GM19372 (cell line): ENCODE measurements around the gene POU6F2.

Experiments used
- ATAC-seq: cut with Tn5 transposase; IDR thresholded peaks from one replicate; pipeline ENCODE4 v1.9.1; 2021; ENCODE audit warnings: mild to moderate bottlenecking, low read depth, moderate library complexity; ENCODE audit not compliant: unreplicated experiment

POU6F2 gene

GRCh38 chr7:39102234-39102633 is 124.5 kb downstream of the POU6F2 start:
- no peak for ATAC-seq

- ATAC-seq: no peak
Measured at GRCh38 chr7:39105720-39106119, 128.0 kb downstream of the POU6F2 start.

DNA sequence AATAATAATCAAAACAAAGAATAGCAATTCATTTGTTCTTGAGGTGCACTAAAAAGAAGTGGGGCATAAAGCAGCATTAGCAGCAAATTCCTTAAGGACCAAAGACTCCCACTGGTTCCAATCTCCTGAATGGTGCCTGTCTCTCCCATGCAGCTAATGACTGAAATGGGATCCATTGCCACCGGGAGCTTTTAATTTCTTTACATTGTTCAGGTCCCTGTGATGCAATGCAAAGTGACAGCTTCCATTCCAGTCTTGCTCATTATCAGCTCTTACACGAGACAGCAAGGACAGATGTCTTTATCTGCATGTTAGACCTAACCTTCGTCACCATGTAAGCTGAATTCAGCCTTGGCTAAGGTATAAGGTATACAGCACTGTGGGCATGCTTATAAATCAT is 148.1 kb downstream of the POU6F2 start:
- no peak for ATAC-seq

DNA sequence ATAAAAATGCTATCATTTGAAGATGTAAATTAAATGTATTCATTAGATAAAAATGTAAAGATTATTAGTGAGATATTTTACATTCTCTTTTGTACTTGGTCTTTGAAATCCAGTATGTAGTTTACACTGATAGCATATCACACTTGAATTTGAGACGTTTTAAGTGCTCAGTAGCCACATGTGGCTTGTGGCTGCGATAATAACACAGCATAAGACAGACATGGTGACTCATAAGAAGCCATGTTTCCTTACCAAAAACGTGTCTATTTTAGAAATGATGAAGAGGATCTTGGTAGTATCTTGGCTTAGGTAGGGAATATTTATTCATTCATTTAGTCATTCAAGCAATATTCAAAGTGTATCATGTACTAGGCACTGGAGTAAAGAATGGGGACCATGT is 149.3 kb downstream of the POU6F2 start:
- ATAC-seq: no peak

- ATAC-seq: no peak
Measured at GRCh38 chr7:39128287-39128843, 150.7 kb downstream of the POU6F2 start.

GRCh38 chr7:39130274-39130673 is 152.6 kb downstream of the POU6F2 start:
- ATAC-seq: no peak

- ATAC-seq: no peak
Measured at GRCh38 chr7:39130857-39131526, 153.3 kb downstream of the POU6F2 start.

DNA sequence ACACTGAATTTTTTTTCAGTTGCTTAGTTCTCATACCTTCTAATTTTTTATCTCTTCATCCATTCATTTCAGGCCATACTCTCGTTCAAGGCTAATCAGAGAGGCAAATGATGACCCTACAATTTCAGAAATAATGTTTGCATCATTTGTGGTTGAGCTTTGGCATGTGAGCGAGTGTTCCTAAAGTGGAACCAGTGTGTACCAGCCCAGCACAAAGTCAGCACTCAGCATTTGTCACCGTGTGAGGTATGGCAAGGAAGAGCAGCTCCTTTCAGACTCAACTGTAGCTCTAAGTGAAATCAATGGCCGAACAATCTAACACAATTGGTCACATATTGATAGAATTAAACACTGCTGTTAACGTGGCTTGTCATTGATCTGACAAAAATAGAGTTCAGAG is 154.6 kb downstream of the POU6F2 start:
- no peak for ATAC-seq

- no peak for ATAC-seq
Measured at GRCh38 chr7:39133088-39133487, 155.4 kb downstream of the POU6F2 start.

GRCh38 chr7:39137480-39137879 is 159.8 kb downstream of the POU6F2 start:
- ATAC-seq: no peak

DNA sequence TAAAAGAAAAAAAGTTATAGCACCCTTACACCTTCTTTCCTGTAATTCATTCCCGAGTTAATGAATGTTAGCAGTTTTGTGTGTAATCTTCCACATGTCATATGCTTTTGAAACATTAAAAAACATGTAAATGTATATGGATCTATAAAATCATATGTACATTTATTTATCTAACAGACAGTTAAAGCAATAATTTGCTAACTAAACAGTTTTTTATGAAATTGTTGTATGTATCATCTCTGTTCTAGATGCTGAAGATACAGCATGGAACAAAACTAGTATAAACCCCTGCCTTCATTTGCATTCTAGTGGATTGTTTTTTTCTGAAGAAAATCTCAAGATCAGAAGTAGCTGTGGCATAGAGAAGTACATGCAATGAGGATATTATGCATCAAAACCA is 165.0 kb downstream of the POU6F2 start:
- ATAC-seq: no peak

DNA sequence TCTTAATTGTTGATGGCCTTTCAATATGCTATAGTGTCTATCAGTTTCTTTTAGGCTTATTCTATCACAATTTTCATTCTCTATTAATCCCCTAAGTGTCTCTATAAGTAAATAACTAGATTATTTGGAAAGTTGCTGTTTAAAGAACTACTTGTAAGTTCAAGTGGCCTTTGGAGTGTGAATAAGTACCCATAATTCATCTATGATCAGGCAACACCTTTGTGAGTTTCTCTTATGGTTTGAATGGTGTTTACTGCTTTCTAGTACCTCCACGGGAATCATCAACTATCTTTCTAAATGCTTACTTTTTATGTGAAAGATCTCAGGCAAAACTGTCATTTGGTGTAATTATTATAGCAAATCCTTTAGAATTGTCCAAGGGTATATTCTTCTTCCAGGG is 166.7 kb downstream of the POU6F2 start:
- no peak for ATAC-seq

DNA sequence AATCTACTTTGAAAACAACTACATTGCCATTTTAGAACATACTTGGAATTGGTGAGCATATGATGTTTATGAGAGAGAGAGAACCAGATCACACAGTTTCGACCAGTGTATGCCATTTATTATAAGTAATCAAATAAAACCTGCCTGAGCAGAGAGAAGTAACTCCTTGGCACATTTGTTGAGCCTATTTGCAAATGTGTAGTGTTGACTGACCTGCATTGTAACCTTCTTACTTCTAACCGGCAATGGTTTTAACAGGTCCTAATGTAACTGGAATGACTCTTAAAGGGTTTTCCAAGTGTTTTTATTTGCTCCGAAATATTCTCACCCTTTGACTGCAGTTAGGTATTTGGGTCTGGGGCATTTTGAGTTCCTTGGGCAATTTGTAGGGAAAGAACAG is 167.6 kb downstream of the POU6F2 start:
- no peak for ATAC-seq

- no peak for ATAC-seq
Measured at GRCh38 chr7:39145935-39146334, 168.2 kb downstream of the POU6F2 start.

- ATAC-seq: no peak
Measured at GRCh38 chr7:39152701-39153100, 175.0 kb downstream of the POU6F2 start.

- ATAC-seq: no peak
Measured at GRCh38 chr7:39153113-39153512, 175.4 kb downstream of the POU6F2 start.

- no peak for ATAC-seq
Measured at GRCh38 chr7:39153647-39154046, 175.9 kb downstream of the POU6F2 start.

GRCh38 chr7:39154815-39155214 is 177.1 kb downstream of the POU6F2 start:
- no peak for ATAC-seq

DNA sequence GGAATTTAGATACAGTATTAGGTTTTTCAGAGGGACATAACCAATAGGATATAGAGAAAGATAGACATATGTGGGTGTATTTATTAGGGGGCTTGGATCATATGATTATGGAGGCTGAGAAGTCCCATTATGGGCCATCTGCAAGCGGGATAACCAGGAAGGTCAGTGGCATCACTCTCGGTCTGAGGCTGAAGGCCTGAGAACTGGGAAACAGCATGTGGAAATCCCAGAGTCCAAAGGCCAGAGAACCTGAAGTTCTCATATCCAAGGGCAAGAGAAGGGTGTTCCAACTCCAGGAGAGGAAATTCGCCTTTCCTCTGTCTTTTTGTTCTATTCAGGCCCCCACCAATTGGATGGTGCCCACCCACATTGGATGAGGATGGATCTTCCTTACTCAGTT is 180.7 kb downstream of the POU6F2 start:
- ATAC-seq: no peak

GRCh38 chr7:39161903-39162302 is 184.2 kb downstream of the POU6F2 start:
- no peak for ATAC-seq

DNA sequence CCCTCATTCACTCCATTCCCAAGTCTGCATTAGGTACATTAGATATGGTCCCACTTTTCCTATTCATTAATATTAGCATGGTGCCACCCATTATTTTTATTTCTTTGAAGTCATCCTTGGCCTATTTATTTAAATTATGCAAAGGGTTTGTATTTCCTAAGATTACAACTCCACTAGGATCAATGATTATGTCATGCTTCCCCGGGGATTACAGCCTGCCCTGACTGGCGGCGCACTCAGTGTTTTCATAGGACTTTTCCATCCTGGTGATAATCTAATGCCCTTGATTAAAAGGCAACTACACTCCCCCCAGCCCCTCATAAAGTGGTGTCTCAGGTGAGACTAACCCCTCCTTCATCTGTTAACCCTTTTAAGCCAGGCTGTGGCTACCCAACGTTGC is 187.2 kb downstream of the POU6F2 start:
- ATAC-seq: no peak

- ATAC-seq: no peak
Measured at GRCh38 chr7:39168403-39169098, 190.8 kb downstream of the POU6F2 start.
